GM21381 (cell line): ENCODE data around the gene PAPSS2.

ENCODE experiments used
- ATAC-seq: cut with Tn5 transposase; IDR thresholded peaks from one replicate; pipeline ENCODE4 v1.9.1; 2021; ENCODE audit warnings: mild to moderate bottlenecking, moderate library complexity; ENCODE audit not compliant: unreplicated experiment

Gene PAPSS2

GRCh38 chr10:87775766-87776165 lies 116.1 kb downstream of the PAPSS2 start:
- ATAC-seq, result no peak

GRCh38 chr10:87776328-87776727 lies 116.7 kb downstream of the PAPSS2 start:
- ATAC-seq, result no peak

GRCh38 chr10:87781545-87781944 lies 121.9 kb downstream of the PAPSS2 start:
- ATAC-seq, result no peak

GRCh38 chr10:87782721-87783120 lies 123.0 kb downstream of the PAPSS2 start:
- no peak for ATAC-seq

GRCh38 chr10:87786421-87786820 lies 126.7 kb downstream of the PAPSS2 start:
- ATAC-seq, result no peak

GRCh38 chr10:87790185-87790584 lies 130.5 kb downstream of the PAPSS2 start:
- ATAC-seq, result no peak

- ATAC-seq, result peak; percentile 53
Measured at GRCh38 chr10:87794285-87794684, 134.6 kb downstream of the PAPSS2 start.
